Urothelium cell line (cell line): ENCODE measurements around the gene CCDC27.
"Not testable (repeated sequence)": the region's sequence is repeated elsewhere in the genome, so short reads cannot be mapped to it uniquely, and the experiment has no call there.

Experiments used
- DNase-seq: peaks from one replicate; pipeline ENCODE4 v3.0.0; 2011; ENCODE audit warnings: low spot score, mixed read lengths
- FAIRE-seq: peaks from 2 replicates; lab custom pipeline; 2011; peaks lifted over from hg19 to GRCh38; lab: Jason Lieb, UNC

The CCDC27 gene

DNA sequence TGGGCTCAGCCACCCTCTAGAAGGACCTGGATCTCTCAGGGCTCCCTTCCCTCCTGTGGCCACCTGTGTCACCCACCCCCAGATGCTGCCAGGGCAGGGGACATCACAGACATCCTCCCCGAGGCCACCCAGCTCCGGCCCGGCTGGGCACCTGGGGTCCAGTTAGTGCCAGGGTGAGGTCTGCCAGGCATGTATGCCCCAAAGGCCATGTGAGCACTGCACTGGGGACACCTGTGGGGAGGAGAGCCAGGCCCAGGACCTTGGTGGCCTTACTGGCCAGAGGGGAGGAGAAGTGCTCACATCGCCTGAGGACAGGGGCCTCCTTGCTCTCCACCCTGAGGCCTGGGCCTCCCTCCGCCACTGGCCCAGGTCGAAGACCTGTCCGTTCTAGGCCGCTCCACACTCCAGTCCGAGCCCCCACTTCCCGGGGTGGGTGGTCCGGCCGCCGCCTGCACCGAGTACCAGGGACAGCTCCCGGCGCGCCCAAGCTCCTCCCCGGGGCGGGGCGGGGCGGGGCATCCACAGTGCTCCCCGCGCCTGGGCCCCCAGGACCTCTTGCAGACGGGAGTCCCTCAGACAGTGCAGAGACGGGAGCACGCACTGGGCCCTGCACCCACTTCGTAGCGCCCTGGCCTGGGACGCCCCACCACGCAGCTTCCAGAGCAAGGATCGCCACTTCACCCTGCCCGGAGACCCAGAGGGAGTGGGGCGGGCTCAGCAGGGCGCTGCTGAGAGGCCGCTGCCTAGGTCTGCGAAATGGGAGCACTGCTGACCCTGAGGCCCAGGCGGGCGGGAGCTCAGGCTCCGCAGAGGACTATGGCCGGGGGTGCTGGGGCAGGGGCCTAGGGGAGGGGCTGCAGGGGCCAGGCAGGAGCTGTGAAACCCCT is 34.3 kb upstream of the CCDC27 start:
- no peak for FAIRE-seq
- DNase-seq = no peak

DNA sequence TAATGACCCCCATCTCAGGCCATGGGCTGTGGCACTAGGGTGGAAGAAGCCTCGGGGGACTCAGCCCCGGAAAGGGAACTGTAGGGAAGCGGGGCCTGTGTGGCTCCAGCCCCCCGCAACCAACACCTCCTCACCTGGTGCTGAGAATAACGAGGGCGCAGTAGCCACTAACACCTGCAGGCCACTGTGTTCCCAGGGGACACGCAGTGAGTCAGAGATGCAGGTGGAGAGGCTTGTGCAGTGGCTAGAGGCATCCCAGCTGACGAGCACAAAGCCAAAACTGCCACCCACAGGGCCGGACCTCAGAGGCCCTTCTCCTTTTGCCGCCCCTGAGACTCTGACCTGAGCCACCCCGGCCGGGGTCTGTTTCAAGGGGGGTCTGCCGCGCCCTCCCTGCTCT is 33.5 kb upstream of the CCDC27 start:
- DNase-seq = no peak
- no peak for FAIRE-seq

DNA sequence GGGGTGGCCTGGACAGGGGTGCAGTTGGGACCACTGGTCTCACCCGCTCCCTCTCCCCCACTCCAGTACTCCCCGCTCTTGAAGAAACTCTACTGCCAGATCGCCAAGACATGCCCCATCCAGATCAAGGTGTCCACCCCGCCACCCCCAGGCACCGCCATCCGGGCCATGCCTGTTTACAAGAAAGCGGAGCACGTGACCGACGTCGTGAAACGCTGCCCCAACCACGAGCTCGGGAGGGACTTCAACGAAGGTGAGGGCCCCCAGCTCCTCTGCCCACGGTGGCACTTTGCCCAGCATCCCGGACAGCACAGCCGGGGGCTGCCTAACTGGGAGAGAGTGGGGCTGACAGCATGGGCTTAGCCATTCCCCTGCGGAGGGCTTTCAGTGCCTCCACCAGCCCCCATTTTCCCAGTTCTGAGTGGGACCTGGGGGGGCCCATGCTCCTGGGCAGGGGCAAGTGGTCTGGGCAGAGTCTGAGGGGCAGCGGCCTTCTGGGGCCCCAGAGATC is 30.2 kb upstream of the CCDC27 start:
- no peak for DNase-seq
- no peak for FAIRE-seq

DNA sequence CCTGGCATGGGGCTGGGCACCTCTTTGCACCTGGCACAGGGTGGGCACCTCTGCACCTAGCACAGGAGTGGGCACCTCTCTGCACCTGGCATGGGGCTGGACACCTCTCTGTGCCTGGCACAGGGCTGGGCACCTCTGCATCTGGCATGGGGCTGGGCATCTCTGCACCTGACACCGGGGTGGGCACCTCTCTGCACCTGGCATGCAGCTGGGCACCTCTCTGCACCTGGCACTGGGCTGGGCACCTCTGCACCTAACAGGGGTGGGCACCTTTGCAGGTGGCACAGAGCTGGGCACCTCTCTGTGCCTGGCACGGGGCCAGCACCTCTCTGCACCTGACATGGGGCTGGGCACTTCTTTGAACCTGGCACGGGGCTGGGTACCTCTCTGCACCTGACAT is 29.4 kb upstream of the CCDC27 start:
- DNase-seq (no peak), FAIRE-seq (no peak)

DNA sequence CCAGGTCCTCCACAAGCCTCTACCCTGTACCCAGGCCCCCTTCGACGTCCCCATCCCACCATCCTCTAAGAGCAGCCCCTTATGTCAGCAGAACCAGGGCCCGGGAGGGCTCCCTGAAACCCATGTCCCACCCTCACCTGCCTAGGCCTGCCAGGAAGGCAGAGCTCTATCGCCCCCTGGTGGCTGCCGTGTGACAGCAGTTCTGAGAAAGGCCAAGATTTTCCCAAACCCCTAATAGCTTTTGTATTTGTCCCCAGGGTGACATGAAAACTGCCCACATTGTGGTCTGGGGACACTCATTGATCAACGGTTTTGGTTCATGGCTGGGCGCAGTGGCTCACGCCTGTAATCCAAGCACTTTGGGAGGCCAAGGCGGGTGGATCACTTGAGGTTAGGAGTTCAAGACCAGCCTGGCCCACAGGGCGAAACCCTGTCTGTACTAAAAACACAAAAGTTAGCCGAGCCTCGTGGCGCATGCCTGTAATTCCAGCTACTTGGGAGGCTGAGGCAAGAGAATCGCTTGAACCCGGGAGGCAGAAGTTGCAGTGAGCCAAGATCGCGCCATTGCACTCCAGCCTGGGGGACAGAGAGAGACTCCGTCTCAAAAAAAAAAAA is 27.7 kb upstream of the CCDC27 start:
- DNase-seq = peak; percentile 57
- not testable (repeated sequence) for FAIRE-seq

DNA sequence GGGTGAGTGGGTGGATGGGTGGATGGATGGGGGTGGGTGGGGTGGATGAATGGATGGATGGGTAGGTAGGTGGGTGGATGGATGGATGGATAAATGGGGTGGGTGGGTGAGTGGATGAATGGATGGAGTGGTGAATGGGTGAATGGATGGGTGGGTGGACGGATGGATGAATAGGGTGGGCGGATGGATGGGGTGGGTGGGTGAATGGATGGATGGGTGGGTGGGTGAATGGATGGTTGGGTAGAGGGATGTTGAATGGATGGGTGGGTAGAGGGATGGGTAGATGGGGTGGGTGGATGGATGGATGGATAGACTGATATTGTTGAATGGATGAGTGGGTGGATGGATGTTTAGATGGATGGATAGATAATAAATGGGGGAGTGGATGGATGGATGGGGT is 26.9 kb upstream of the CCDC27 start:
- DNase-seq = no peak
- FAIRE-seq = no peak

DNA sequence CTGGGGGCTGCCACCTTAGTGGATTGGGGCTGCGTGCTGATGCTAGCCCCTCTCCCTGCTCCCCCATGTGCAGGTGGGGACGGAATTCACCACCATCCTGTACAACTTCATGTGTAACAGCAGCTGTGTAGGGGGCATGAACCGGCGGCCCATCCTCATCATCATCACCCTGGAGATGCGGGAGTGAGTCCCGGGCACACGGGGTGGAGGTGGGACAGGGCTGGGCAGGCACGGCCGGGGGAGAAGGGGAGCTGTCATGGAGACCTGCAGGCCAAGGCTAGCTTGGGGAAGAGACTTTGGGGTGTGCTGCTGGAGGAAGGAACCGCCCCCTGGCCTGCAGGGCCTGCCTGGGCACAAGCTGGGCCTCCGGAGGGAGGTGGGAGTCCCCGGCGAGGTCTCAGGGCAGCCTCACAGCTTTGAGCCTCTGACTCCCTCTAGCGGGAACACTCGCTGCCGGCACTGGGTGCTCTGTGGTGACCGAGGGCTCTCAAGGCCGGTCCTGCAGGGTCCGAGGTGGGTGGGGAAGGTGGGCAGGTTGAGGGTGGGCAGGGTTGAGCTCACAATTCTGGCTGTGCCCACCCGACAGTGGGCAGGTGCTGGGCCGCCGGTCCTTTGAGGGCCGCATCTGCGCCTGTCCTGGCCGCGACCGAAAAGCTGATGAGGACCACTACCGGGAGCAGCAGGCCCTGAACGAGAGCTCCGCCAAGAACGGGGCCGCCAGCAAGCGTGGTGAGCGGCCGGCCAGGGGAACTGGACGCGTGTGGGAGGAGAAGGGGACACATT is 25.0 kb upstream of the CCDC27 start:
- DNase-seq (no peak), FAIRE-seq (no peak)

DNA sequence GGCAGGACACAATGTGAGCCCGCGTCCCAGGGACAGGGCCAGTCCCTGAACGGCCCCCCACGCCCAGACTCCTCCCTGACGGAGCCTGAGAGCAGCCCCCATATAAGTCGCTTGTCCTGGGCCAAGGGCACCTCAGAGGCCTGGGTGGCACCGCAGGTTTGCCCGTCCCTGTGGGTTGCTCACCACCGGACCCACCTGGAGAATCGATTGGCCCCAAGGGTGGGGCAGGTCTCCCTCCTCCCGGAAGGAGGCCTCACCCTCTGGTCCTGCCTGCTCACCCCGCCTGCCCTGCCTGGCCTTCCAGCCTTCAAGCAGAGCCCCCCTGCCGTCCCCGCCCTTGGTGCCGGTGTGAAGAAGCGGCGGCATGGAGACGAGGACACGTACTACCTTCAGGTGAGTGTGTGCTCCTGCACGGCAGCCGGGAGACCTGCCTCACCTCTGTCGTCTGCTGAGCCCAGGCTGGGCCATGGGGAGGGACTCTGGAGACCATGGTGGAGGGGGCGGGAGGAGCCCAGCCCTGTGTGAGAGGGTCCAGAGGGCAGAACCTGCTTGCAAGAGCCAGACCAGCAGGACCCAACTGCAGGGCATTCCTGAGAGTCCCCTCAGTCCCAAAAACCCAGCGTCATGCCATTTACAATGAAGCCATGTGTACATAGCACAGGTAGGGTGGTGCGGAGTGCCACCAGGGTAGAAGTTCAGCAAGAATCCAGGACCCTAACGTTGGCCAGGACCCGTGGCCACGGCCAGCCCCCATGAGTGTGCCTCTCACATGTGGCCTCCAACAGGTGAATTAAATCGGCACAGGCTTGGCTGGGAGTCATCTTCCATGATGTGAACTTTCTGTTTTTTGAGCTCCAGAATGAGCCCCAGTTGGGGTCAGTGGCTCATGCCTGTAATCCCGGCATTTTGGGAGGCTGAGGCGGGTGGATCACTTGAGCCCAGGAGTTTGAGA is 24.1 kb upstream of the CCDC27 start:
- no peak for FAIRE-seq
- DNase-seq = no peak

DNA sequence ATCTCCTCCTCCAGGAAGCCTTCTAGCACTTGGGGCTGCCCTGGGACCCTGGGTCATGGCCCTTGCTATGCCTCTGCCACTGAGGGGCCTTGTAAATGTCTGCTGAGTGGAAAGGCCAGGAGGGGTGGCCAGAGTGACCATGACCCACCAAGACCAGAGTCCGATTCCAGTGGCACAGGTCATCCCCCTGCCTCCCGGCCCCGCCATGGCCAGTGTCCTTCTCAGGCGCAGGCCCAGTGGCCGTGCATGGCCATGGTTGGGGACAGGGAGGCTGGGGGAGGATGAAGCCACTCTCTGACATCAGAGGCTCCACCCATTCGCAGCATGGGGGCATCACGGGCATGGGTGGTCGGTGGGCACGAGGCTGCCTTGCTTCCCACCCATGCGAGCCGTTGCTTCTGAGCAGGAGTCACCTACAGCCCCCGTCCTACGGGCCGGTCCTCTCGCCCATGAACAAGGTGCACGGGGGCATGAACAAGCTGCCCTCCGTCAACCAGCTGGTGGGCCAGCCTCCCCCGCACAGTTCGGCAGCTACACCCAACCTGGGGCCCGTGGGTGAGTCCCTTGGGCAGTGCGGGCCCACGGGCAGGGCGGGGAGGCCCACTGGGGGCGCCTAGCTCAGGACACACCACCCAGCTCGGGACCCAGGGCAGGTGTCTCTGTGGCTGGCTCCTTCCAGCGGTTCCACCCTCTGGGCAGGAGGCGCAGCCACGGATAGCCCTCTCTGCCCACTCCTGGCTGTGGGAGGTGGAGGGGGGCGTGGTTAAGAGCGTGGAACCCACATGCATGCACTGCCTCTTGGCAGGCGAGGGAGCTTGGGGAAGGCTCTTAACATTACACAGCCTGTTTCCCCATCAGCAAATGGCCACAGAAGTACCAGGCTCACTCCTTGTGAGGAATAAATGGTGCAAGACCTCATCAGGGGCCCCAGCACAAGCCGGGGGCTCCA is 22.4 kb upstream of the CCDC27 start:
- FAIRE-seq (no peak), DNase-seq (no peak)

DNA sequence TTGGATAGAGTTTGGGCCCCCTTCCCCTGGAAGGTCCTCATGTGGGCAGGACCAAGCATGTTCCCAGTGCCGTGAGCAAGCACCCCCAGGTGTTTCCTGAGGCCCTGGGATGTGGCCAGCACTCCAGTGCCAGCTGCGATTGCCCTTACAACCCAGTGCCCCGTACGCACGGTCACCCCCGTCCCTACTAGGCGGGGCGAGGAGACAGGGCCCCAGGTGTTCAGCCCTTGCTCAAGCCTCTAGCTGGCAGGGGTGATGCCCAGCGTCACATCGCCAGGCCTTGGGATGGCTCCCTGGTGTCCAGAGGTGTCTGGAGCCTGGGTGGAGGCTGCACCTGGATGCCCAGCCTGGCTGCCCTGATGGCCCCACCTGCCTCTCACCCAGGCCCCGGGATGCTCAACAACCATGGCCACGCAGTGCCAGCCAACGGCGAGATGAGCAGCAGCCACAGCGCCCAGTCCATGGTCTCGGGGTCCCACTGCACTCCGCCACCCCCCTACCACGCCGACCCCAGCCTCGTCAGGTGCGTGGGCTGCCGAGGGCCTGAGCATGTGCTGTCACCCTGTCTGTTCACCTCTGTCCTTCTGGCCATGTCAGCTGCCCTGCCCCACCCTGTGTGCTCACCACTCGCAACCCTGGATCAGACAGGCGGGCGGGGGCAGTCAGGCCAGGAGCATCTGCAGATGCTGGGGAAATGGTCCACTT is 21.6 kb upstream of the CCDC27 start:
- FAIRE-seq (no peak), DNase-seq (no peak)

DNA sequence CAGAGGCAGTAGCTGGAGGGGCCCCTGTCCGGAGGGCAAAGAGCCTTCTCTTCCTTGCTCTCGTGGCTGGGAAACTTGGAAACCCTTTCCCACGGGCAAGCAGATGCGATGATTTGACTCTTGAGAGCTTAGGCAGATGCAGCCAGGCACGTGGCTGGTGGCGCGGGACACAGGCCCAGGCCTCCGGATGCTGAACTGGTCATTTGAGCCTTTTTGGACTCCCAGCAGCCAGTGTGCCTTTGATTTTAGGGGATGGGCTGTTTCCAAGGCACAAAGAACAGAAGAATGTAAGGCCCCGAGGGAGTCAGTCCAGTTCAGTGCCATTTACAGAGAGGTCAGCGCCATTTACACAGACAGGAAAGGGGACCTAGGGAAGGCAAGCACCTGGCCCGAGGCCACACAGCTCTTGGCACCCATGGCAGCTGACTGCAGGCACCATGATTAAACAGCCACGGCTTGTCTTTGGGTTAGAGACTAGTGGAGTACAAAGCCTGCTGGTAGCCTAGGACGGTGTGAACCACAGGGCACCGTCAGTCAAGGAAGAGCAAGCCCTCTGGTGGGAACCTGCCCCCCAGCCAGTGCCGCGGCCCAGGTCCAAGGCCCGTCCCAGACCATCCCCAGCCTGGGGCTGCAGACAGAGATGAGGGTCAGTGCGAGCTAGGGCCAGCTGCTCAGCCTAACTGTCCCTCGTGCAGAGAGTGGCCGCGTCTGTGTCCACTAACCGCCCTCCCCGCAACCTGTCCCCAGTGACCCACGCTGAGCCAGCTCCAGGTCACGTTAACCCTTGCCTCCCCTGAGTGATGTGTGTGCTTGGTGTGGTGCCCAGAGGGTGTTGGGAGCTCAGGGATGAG is 20.4 kb upstream of the CCDC27 start:
- no peak for DNase-seq
- no peak for FAIRE-seq

DNA sequence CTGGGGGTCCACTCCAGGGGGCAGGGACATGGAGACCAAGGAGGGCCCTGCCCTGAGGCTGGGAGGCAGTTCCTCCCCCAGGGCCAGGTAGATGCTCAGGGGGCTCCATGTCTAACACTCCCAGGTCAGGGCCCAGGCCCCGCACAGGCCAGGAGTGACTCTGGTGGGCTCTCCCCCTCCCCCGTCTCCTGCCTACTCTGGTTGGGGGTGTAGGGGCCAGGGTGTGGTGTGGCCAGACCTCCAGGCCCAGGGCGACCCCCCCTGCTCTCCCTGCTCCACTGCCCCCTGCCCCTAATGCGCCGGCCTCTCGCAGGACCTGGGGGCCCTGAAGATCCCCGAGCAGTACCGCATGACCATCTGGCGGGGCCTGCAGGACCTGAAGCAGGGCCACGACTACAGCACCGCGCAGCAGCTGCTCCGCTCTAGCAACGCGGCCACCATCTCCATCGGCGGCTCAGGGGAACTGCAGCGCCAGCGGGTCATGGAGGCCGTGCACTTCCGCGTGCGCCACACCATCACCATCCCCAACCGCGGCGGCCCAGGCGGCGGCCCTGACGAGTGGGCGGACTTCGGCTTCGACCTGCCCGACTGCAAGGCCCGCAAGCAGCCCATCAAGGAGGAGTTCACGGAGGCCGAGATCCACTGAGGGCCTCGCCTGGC is 19.7 kb upstream of the CCDC27 start:
- no peak for DNase-seq
- FAIRE-seq = no peak

DNA sequence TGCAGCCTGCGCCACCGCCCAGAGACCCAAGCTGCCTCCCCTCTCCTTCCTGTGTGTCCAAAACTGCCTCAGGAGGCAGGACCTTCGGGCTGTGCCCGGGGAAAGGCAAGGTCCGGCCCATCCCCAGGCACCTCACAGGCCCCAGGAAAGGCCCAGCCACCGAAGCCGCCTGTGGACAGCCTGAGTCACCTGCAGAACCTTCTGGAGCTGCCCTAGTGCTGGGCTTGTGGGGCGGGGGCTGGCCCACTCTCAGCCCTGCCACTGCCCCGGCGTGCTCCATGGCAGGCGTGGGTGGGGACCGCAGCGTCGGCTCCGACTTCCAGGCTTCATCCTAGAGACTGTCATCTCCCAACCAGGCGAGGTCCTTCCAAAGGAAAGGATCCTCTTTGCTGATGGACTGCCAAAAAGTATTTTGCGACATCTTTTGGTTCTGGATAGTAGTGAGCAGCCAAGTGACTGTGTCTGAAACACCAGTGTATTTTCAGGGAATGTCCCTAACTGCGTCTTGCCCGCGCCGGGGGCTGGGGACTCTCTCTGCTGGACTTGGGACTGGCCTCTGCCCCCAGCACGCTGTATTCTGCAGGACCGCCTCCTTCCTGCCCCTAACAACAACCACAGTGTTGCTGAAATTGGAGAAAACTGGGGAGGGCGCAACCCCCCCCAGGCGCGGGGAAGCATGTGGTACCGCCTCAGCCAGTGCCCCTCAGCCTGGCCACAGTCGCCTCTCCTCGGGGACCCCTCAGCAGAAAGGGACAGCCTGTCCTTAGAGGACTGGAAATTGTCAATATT is 19.0 kb upstream of the CCDC27 start:
- DNase-seq (no peak), FAIRE-seq (no peak)

DNA sequence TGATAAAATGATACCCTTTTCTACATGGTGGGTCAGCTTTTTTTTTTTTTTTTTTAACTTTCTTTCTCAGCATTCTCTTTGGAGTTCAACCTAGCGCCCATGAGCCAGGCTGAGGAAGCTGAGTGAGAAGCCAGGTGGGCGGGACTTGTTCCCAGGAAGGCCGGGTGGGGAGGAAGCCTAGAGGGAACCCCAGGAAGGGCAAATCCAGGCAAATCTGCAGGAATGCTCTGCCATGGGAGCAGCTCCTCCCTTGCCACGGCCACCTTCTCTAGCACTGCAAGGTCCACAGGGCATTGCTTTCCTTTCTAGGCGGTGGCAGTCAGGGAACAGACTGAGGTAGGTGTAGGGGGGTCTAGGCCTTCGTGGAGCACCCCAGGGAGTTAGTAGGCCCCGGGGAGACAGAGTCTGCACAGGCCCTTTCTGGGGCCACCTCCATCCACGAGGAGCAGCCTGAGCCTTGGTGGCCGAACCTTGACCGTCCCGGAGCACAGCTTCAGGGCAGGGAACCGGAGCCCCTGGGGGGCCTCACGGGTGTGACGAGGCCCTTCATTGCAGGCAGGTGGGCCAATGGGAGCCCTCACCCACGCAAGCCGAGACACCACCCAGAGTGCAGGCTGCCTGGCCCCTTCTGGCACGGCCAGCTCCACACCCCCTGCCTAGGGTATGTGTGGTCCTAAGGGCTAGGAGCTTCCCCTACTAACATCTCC is 18.2 kb upstream of the CCDC27 start:
- DNase-seq (no peak), FAIRE-seq (no peak)

DNA sequence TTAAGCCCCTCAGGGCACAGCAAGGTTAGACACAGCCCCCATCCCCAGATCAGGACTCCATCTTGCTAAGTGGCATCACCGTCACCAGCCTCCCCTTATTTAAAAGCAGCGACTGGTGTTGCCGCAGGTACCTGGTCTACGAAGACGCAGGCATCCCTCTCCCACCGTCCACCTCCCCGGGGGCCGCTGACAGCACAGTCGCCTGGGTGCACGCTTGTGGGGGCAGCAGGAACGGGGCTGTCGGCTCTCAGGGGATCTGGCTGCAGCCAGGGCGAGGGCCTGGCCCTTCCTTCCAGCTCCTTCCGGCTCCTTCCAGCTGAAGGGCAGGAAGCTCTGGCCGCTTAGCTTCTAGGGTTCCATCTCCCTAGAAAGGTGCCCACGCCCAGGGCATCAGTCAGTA is 17.6 kb upstream of the CCDC27 start:
- no peak for DNase-seq
- no peak for FAIRE-seq
